Mucosa of descending colon (tissue), 3 donors: ENCODE results near the gene UBXN10. TPM values are rescaled to one million over a fixed set of nuclear protein-coding genes. Genes with fewer than 3 reads are reported as not detected.

Source experiments
- ATAC-seq: fragments of 200-7000 bp; cut with Tn5 transposase; one replicate; pipeline ENCODE4 v1.9.1; 2020; ENCODE audit warnings: mild to moderate bottlenecking, moderate library complexity
- DNase-seq, 3 donors: peaks; one replicate each; pipeline ENCODE4 v3.0.0-alpha.2; 2020
- H3K36me3 ChIP-seq: fragments of 200-600 bp; one replicate; pipeline ENCODE4 v1.8.0; 2021; ENCODE audit warnings: low read depth, mild to moderate bottlenecking
- H3K4me1 ChIP-seq: fragments of 200-600 bp; one replicate; pipeline ENCODE4 v1.8.0; 2021; ENCODE audit warnings: low read depth, mild to moderate bottlenecking
- H3K4me3 ChIP-seq: fragments of 200-600 bp; one replicate; pipeline ENCODE4 v1.8.0; 2021; ENCODE audit warnings: mild to moderate bottlenecking
- H3K9me3 ChIP-seq: fragments of 200-600 bp; one replicate; pipeline ENCODE4 v1.8.0; 2021; ENCODE audit warnings: mild to moderate bottlenecking
- CTCF ChIP-seq: fragments of 200-600 bp; IDR thresholded peaks from one replicate; pipeline ENCODE4 v1.8.0; 2022; ENCODE audit warnings: antibody characterized with exemption, mild to moderate bottlenecking
- intact Hi-C, 2 donors: fragments of 100-400 bp; cut with DNase I in 1 of 2; cut with micrococcal nuclease in 1 of 2; formaldehyde crosslinking; loops; one replicate each; pipeline versions ENCODE4 v1.11.0 to v1.11.1; 2022; cut with DNase I, micrococcal nuclease
- total RNA-seq, 3 donors: library from RNA; stranded (reverse); fragmentation: NEBNext Ultra II Directional in 2 of 3; extraction: Animal tissue kit (Norgen Biotek cat#: 25700) in 2 of 3; gene quantifications; one replicate each; pipeline versions ENCODE4 v1.2.1 to v1.2.4, GENCODE V29; 2021 to 2023
- donor health status: DM: no; HTN: no; CAD: no; lungs with moderate emphysema.
- donor health status: DM: no; HTN: no; CAD: no.
- donor health status: DM: no; HTN: yes; CAD: no.

The UBXN10 gene
- total RNA-seq, 3 donors from 2014 or later = 5.8 to 15.5 (median 5.8) TPM

GRCh38 chr1:20190256-20191160 is 4.6 kb downstream of the UBXN10 start:
- no peak for DNase-seq

GRCh38 chr1:20191266-20191825 is 5.5 kb downstream of the UBXN10 start:
- no peak for TF ChIP-seq CTCF
- Histone ChIP-seq H3K4me1 (peaks cover 19% of the 10 kb centered on the region), H3K9me3 (no peaks in the 10 kb centered on the region), H3K4me3 (no peak overlapping the region), H3K36me3 (no peaks in the 10 kb centered on the region)
- no peak for ATAC-seq
- intact Hi-C loops = no loop called here
- no peak for DNase-seq

More at GRCh38 chr1:20190256-20191160, 4.6 kb downstream of the UBXN10 start:
- Histone ChIP-seq H3K9me3 (no peaks in the 10 kb centered on the region), H3K4me1 (peaks cover 22% of the 10 kb centered on the region), H3K36me3 (no peaks in the 10 kb centered on the region), H3K4me3 (no peak overlapping the region)
- intact Hi-C loops = no loop called here
- no peak for TF ChIP-seq CTCF
- no peak for ATAC-seq

- ATAC-seq = no peak
- no peak overlapping the region for H3K4me3 ChIP-seq
- H3K4me1 ChIP-seq = peaks cover 17% of the 10 kb centered on the region
- no peaks in the 10 kb centered on the region for H3K9me3 ChIP-seq
- no peak for TF ChIP-seq CTCF
- intact Hi-C loops = no loop called here
- DNase-seq = no peak
- no peaks in the 10 kb centered on the region for H3K36me3 ChIP-seq
Measured at GRCh38 chr1:20192364-20192763, 6.5 kb downstream of the UBXN10 start.

- Histone ChIP-seq H3K4me1 (peaks cover 13% of the 10 kb centered on the region), H3K36me3 (no peaks in the 10 kb centered on the region), H3K4me3 (no peak overlapping the region), H3K9me3 (no peaks in the 10 kb centered on the region)
- ATAC-seq (no peak), DNase-seq (no peak)
- intact Hi-C loops = no loop called here
- TF ChIP-seq CTCF = no peak
Measured at GRCh38 chr1:20192871-20193411, 7.0 kb downstream of the UBXN10 start.

GRCh38 chr1:20194224-20194623 is 8.3 kb downstream of the UBXN10 start:
- Histone ChIP-seq H3K9me3 (no peaks in the 10 kb centered on the region), H3K36me3 (no peaks in the 10 kb centered on the region), H3K4me3 (no peak overlapping the region), H3K4me1 (peaks cover 8% of the 10 kb centered on the region)
- no peak for TF ChIP-seq CTCF
- DNase-seq (no peak), ATAC-seq (peak; percentile 63)
- intact Hi-C loops = no loop called here
